ENCODE data around the gene PCDH19.

PCDH19 gene

GRCh38 chrX:100265179-100265578 is 144.9 kb downstream of the PCDH19 start:
- TF ChIP-seq POLR2A (IDR thresholded peaks at IDR 0.05; ENCODE audit: extremely low read depth, insufficient read length) (no peak), MYC (IDR thresholded peaks at IDR 0.05; ENCODE audit: low read depth, low read length) (no peak), MAX (IDR thresholded peaks at IDR 0.05; ENCODE audit: low read depth, low read length) (no peak), CTCF (IDR thresholded peaks at IDR 0.05; ENCODE audit: low read depth, low read length) (no peak)
- DNase-seq (ENCODE audit: low read depth), result no peak
- H3K4me3 ChIP-seq (ENCODE audit: low read depth, low read length), result no peak overlapping the region

GRCh38 chrX:100264200-100264599 is 145.9 kb downstream of the PCDH19 start:
- TF ChIP-seq CTCF (IDR thresholded peaks at IDR 0.05; ENCODE audit: low read depth, low read length), result no peak
- no peak for TF ChIP-seq MAX (IDR thresholded peaks at IDR 0.05; ENCODE audit: low read depth, low read length)
- no peak for TF ChIP-seq MYC (IDR thresholded peaks at IDR 0.05; ENCODE audit: low read depth, low read length)
- TF ChIP-seq POLR2A (IDR thresholded peaks at IDR 0.05; ENCODE audit: extremely low read depth, insufficient read length), result no peak
- DNase-seq (ENCODE audit: low read depth), result no peak
- no peak overlapping the region for H3K4me3 ChIP-seq (ENCODE audit: low read depth, low read length)

- no peak for TF ChIP-seq MYC (IDR thresholded peaks at IDR 0.05; ENCODE audit: low read depth, low read length)
- no peak for TF ChIP-seq CTCF (IDR thresholded peaks at IDR 0.05; ENCODE audit: low read depth, low read length)
- no peak for TF ChIP-seq MAX (IDR thresholded peaks at IDR 0.05; ENCODE audit: low read depth, low read length)
- no peak for TF ChIP-seq POLR2A (IDR thresholded peaks at IDR 0.05; ENCODE audit: extremely low read depth, insufficient read length)
- DNase-seq (ENCODE audit: low read depth), result no peak
- no peak overlapping the region for H3K4me3 ChIP-seq (ENCODE audit: low read depth, low read length)
Measured at GRCh38 chrX:100263650-100264049, 146.4 kb downstream of the PCDH19 start.

- no peak for DNase-seq (ENCODE audit: low read depth)
- TF ChIP-seq CTCF (IDR thresholded peaks at IDR 0.05; ENCODE audit: low read depth, low read length) (no peak), MYC (IDR thresholded peaks at IDR 0.05; ENCODE audit: low read depth, low read length) (no peak), POLR2A (IDR thresholded peaks at IDR 0.05; ENCODE audit: extremely low read depth, insufficient read length) (no peak), MAX (IDR thresholded peaks at IDR 0.05; ENCODE audit: low read depth, low read length) (no peak)
- no peak overlapping the region for H3K4me3 ChIP-seq (ENCODE audit: low read depth, low read length)
Measured at GRCh38 chrX:100248885-100249493, 161.1 kb downstream of the PCDH19 start.

- H3K4me3 ChIP-seq (ENCODE audit: low read depth, low read length), result no peak overlapping the region
- TF ChIP-seq MYC (IDR thresholded peaks at IDR 0.05; ENCODE audit: low read depth, low read length) (no peak), MAX (IDR thresholded peaks at IDR 0.05; ENCODE audit: low read depth, low read length) (no peak), POLR2A (IDR thresholded peaks at IDR 0.05; ENCODE audit: extremely low read depth, insufficient read length) (no peak), CTCF (IDR thresholded peaks at IDR 0.05; ENCODE audit: low read depth, low read length) (no peak)
Measured at GRCh38 chrX:100247826-100248225, 162.2 kb downstream of the PCDH19 start.

More at GRCh38 chrX:100247826-100248225, 162.2 kb downstream of the PCDH19 start:
- DNase-seq (ENCODE audit: low read depth), result no peak
